Right lobe of liver (tissue), 6 donors: ENCODE results near the gene ANKRD30A. TPM values are rescaled to one million over a fixed set of nuclear protein-coding genes. Genes with fewer than 3 reads are reported as not detected.
"Not testable (repeated sequence)": the region's sequence is repeated elsewhere in the genome, so short reads cannot be mapped to it uniquely, and the experiment has no call there.

ENCODE experiments used
- ATAC-seq, 4 donors: fragments of 200-7000 bp; cut with Tn5 transposase; one replicate each; pipeline ENCODE4 v1.9.1; 2020; ENCODE audit warnings: mild to moderate bottlenecking in 4 of 4, moderate library complexity in 4 of 4
- DNase-seq, 3 donors: peaks; one replicate each; pipeline ENCODE4 v3.0.0-alpha.2; 2020
- H3K27ac ChIP-seq, 3 donors: fragments of 200-600 bp; one replicate each; pipeline ENCODE4 v1.8.0; 2022
- H3K27me3 ChIP-seq, 2 donors: fragments of 200-600 bp; one replicate each; pipeline ENCODE4 v1.8.0; 2022
- H3K36me3 ChIP-seq, 4 donors: fragments of 200-600 bp; sonication (generic) in 1 of 4; one replicate each; pipeline versions ENCODE4 v1.5.1 to v1.8.0; 2017 to 2022; ENCODE audit warnings: control low read depth in 1 of 4
- H3K4me1 ChIP-seq, 4 donors: fragments of 200-600 bp; sonication (generic) in 1 of 4; one replicate each; pipeline versions ENCODE4 v1.5.1 to v1.8.0; 2017 to 2022; ENCODE audit warnings: control low read depth in 1 of 4
- H3K4me3 ChIP-seq, 3 donors: fragments of 200-600 bp; one replicate each; pipeline ENCODE4 v1.8.0; 2022
- H3K9me3 ChIP-seq, 4 donors: fragments of 200-600 bp; sonication (generic) in 1 of 4; one replicate each; pipeline versions ENCODE4 v1.5.1 to v1.8.0; 2017 to 2022; ENCODE audit warnings: control low read depth in 1 of 4
- CTCF ChIP-seq, 4 donors: fragments of 200-600 bp in 3 of 4; fragments of 450-650 bp in 1 of 4; IDR thresholded peaks; one replicate each; pipeline versions ENCODE4 v1.5.1 to v1.8.0; 2016 to 2022; ENCODE audit warnings: antibody characterized with exemption in 4 of 4, mild to moderate bottlenecking in 2 of 4
- POLR2A ChIP-seq: fragments of 450-650 bp; IDR thresholded peaks from one replicate; pipeline ENCODE4 v1.6.1; 2017; ENCODE audit warnings: antibody characterized with exemption, mild to moderate bottlenecking
- WGBS: methylation state at CpG from one replicate; pipeline ENCODE4 v1.1.6; 2018; ENCODE audit warnings: low coverage, low lambda C conversion rate; ENCODE audit not compliant: insufficient coverage; ENCODE audit errors: missing lambda C conversion rate; 5-methylcytosine and 5-hydroxymethylcytosine counted together
- intact Hi-C, 2 donors: fragments of 100-400 bp; cut with DNase I; formaldehyde crosslinking; loops; one replicate each; pipeline versions ENCODE4 v1.11.2 to v1.14.1; 2022
- total RNA-seq, 6 experiments: library from RNA; depleted of rRNA in 2 of 6; stranded (reverse); fragments of >200 nt in 2 of 6; fragmentation: NEBNext Ultra II Directional in 3 of 6; extraction: Animal tissue kit (Norgen Biotek cat#: 25700) in 3 of 6; gene quantifications; one replicate each; pipeline versions ENCODE4 v1.1.0 to v1.2.4, GENCODE V29; 2016 to 2023
- donor health status: DM: no; HTN: yes; CAD: no.
- donor health status: DM: no; HTN: no; CAD: no.
- donor health status: DM: no; HTN: no; CAD: no.
- donor health status: DM: no; HTN: yes; CAD: no.
- donor health status: DM: no; HTN: yes; CAD: no.

Gene ANKRD30A
- total RNA-seq, 6 experiments from 2014 or later: not detected

GRCh38 chr10:37344413-37344812, 219.0 kb downstream of the ANKRD30A start:
- no peak overlapping the region for H3K4me3 ChIP-seq
- TF ChIP-seq POLR2A (no peak), CTCF (IDR thresholded peaks at IDR 0.05) (no peak)
- H3K9me3 ChIP-seq: no peaks in the 10 kb centered on the region
- 17% methylated on average over 1 of the region's 2 CpGs for WGBS
- intact Hi-C loops: no loop called here
- H3K27ac ChIP-seq: no peak overlapping the region
- DNase-seq: no peak
- H3K36me3 ChIP-seq: no peaks in the 10 kb centered on the region
- H3K4me1 ChIP-seq: no peaks in the 10 kb centered on the region
- no peak for ATAC-seq
- H3K27me3 ChIP-seq: no peaks in the 10 kb centered on the region

GRCh38 chr10:37379991-37380390, 254.6 kb downstream of the ANKRD30A start:
- Histone ChIP-seq H3K27ac (no peak overlapping the region), H3K4me3 (no peak overlapping the region), H3K27me3 (no peaks in the 10 kb centered on the region), H3K9me3 (no peaks in the 10 kb centered on the region), H3K36me3 (no peaks in the 10 kb centered on the region), H3K4me1 (no peaks in the 10 kb centered on the region)
- WGBS: 42% methylated on average over 2 of the region's 3 CpGs
- ATAC-seq (no peak), DNase-seq (no peak)
- TF ChIP-seq POLR2A (no peak), CTCF (IDR thresholded peaks at IDR 0.05) (no peak)
- intact Hi-C loops: no loop called here

GRCh38 chr10:37381271-37381670, 255.9 kb downstream of the ANKRD30A start:
- ATAC-seq (no peak), DNase-seq (no peak)
- intact Hi-C loops: no loop called here
- Histone ChIP-seq H3K27me3 (no peaks in the 10 kb centered on the region), H3K27ac (no peak overlapping the region), H3K36me3 (peaks cover 0 to 2% (median 0%) of the 10 kb centered on the region in 4 donors), H3K4me3 (no peak overlapping the region), H3K4me1 (no peaks in the 10 kb centered on the region), H3K9me3 (no peaks in the 10 kb centered on the region)
- 41% methylated on average over 3 of the region's 3 CpGs for WGBS
- TF ChIP-seq CTCF (IDR thresholded peaks at IDR 0.05) (no peak), POLR2A (no peak)

- TF ChIP-seq CTCF (IDR thresholded peaks at IDR 0.05) (no peak), POLR2A (no peak)
- intact Hi-C loops: no loop called here
- Histone ChIP-seq H3K4me3 (no peak overlapping the region), H3K36me3 (peaks cover 0 to 2% (median 0%) of the 10 kb centered on the region in 4 donors), H3K9me3 (no peaks in the 10 kb centered on the region), H3K27me3 (no peaks in the 10 kb centered on the region), H3K4me1 (no peaks in the 10 kb centered on the region), H3K27ac (no peak overlapping the region)
- WGBS: 67% methylated on average over 4 of the region's 4 CpGs
- no peak for ATAC-seq
- no peak for DNase-seq
These were observed 259.5 kb downstream of the ANKRD30A start for GRCh38 chr10:37384923-37385322.

GRCh38 chr10:37390926-37391325, 265.5 kb downstream of the ANKRD30A start:
- Histone ChIP-seq H3K27me3 (no peaks in the 10 kb centered on the region), H3K4me1 (no peaks in the 10 kb centered on the region), H3K4me3 (no peak overlapping the region), H3K36me3 (no peaks in the 10 kb centered on the region), H3K9me3 (no peaks in the 10 kb centered on the region), H3K27ac (no peak overlapping the region)
- TF ChIP-seq CTCF (IDR thresholded peaks at IDR 0.05) (no peak), POLR2A (no peak)
- no peak for ATAC-seq
- DNase-seq: no peak
- WGBS: 67% methylated on average over 1 of the region's 3 CpGs
- intact Hi-C loops: no loop called here

GRCh38 chr10:37400774-37401173, 275.4 kb downstream of the ANKRD30A start:
- H3K27ac ChIP-seq, H3K4me1 ChIP-seq, H3K9me3 ChIP-seq, ATAC-seq, H3K4me3 ChIP-seq, H3K27me3 ChIP-seq, DNase-seq, intact Hi-C loops, H3K36me3 ChIP-seq: not testable (repeated sequence)
- WGBS: 32% methylated on average over 2 of the region's 2 CpGs
